NCI-H2029 (cell line): ENCODE data around the gene DLG4.

Source experiments
- DNase-seq: peaks from one replicate; lab custom pipeline; 2025; lab: John Stamatoyannopoulos, UW

Gene DLG4

DNA sequence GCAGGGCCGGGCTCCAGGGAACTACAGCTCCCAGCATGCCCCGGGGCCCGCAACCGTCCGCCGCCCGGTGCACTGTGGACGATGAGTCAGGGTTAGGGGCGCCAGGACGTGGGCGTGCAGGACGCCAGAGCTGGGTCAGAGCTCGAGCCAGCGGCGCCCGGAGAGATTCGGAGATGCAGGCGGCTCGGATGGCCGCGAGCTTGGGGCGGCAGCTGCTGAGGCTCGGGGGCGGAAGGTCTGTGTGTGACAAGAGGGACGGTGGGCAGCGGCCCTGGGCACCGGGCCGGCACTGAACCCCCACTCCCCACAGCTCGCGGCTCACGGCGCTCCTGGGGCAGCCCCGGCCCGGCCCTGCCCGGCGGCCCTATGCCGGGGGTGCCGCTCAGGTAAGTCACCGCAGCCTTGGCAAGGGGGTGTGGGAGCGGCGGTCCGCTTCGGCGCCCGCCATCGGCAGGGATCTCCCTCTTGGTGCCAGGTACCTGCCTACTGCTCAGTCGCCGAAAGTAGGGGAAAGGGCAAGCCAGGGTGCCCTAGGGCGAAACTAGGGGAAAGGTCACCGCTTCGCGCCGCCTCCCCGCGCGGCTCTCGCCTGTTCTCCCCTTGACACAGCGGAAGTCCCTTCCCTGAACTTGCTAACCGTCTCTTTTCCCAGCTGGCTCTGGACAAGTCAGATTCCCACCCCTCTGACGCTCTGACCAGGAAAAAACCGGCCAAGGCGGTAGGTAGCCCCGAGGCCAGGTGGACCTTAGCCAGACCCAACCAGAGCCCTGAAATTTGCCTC lies at the start of gene DLG4, which contains the start of gene ACADVL:
DLG4 (minus strand) TSS at position 25 of the 781 bp plus-strand sequence.
ACADVL (plus strand) TSS at position 127 of the 781 bp plus-strand sequence; CDS start at position 174, 47 bp downstream.
- DNase-seq: no peak

GRCh38 chr17:7266784-7267183 lies 47.1 kb upstream of the DLG4 start:
- DNase-seq: no peak

DNA sequence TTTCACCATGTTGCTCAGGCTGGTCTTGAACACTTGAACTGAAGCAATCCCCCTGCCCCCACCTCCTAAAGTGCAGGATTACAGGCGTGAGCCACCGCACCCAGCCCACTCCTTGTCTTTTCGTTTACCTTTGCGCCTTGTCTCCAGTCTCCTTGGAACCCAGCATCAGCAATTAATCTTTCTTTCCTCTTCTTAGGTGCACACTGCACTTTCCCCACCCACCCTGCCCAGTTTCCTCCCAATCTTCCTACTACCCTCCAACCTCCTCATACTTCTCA lies 44.1 kb upstream of the DLG4 start:
- DNase-seq: no peak

DNA sequence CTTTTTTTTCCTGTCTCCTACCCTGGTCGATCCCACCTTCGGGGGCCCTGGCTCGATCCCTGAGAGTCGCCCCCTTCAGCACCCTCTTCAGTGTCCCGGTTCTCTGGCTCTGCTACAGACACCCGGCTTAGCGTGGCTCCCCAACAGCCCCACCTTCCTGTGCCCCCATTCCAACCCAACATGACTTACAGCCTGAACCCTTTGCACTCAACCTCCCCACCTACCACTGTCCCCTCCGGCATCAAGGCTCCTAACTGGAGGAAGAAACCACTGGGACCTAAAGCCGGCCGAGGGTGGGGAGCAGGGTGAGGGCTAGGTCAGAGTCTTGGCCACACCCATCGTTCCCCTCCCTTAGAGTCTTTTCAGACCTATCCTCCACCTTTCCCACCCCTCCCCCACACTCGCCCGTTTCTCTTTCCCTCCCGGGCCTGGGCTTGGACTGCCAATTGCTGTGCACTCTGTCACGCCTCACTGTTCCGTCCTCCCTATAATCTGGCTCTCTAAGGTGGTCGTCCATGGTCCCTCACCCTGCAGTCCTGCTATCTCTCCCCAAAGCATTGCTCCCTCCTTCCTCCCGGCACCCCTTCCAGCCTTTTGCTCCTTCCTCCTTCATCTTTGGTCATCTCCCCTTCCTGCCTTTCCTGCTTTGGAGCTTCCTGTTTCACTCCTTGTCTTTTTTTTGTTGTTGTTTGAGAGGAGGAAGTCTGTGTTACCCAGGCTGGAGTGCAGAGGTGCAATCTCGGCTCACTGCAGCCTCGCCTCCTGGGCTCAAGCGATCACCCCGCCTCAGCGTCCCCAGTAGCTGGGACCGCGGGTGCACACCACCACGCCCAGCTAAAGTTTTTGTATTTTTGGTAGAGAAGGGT lies 43.5 kb upstream of the DLG4 start:
- DNase-seq: peak; percentile 43

DNA sequence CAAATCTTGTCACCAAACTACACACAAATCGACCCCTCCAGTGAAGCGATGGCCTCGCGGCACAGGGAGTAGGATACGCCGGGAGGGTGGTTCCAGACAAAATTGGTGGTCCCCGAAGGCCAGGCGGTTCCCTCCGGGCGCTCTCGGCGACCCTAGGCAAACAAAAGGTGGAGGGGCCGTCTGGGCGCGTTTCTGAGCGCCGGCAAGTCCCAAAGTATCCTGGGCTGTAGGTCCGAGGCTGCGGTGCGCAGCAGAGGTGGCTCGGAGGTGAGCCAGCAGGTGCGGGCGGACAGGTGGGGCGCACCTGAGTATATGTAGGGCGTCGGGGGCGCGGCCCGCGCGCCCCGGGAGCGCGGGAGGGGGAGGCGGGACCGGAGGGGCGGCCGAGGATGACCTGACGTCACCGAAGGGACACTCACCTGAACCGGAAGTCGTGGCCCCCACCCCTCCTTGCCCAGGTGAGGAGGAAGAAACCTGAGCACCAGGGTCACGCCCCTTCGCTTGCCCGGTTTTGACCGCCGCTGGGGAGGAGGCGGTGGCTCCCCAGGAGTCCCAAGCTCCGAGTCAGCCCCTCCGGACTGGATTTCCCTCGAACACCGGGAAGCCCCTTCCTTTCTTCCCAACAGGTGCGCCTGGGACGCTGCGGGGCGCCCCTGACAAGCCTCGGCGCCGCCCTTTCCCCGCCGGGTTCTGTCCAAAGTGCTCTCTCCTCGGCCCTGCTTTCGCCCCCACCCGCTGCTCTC lies 42.7 kb upstream of the DLG4 start, which contains the start of gene CLDN7:
CLDN7 (minus strand) TSS at position 287 of the 743 bp plus-strand sequence. CDS start 435 bp downstream, outside the sequence.
- peak; percentile 80 for DNase-seq

DNA sequence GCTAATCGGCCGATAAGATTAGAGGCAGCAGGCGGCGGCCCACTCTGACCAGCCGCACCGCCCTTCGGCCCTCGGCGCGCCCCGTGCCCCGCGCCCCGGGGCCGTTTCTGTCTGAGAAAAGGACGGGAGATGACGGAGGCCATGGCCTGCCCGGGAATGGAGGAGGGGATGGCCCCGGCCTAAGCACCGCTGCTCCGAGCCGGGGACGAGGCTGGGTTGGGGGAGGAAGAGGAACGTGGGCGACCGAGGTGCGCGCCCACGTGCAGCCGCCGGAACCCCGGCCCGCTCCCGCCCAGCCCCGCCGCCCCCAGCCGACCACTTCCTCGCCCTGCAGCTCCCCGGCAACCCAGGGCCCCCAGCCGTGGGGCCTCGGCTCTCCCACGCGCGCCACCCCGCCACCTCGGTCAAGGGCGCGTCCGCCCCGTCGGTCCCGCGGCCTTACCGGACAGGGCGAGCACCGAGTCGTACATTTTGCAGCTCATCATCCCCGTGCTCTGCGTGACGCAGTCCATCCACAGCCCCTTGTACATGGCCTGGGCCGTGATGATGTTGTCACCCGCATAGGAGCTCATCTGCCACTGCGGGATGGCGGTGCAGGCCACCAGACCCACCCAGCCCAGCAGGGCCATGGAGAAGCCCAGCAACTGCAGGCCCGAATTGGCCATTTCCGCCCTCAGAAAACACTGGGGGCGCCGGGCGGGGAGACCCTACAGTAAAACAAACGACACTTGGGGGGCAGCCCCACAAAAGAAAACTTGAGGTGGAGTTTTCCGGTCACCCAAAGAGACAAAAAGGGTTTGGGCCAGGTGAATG lies 41.9 kb upstream of the DLG4 start:
- no peak for DNase-seq

GRCh38 chr17:7260651-7261378 lies 41.2 kb upstream of the DLG4 start:
- peak; percentile 24 for DNase-seq

- no peak for DNase-seq
These were observed 40.5 kb upstream of the DLG4 start for GRCh38 chr17:7260151-7260550.

- no peak for DNase-seq
These were observed 39.9 kb upstream of the DLG4 start for GRCh38 chr17:7259555-7259889.

GRCh38 chr17:7258731-7259554 lies 39.3 kb upstream of the DLG4 start:
- DNase-seq: no peak

DNA sequence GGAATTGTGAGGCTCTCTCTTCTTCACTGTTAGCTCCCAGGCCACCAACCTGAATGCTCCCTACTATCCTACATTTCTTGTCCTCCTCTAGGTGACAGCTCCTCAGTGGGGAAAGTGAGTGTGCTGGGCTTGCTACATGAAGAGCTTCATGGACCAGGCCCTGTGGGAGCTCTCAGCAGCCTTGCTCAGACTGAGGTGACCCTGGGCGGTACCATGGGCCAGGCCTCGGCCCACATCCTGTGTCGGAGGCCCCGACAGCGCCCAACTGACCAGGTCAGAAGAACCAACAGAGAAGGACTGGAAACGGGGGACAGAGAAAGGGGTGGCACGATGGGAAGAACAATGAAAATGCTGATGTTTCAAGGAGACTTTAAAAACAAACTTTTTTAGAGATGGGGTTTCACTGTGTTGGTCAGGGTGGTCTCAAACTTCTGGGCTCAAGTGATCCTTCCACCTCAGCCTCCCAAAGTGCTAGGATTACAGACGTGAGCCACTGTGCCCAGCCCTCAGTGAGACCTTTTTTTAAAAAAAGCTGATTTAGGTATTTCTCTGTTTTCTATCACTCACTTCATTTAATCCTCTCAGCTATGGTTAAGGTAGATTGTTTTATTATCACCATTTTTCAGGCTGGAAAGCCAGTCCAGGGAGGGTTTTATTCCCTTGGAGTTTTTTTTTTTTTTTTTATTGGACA lies 37.3 kb upstream of the DLG4 start:
- DNase-seq: no peak

- DNase-seq: no peak
These were observed 34.9 kb upstream of the DLG4 start for GRCh38 chr17:7254511-7254910.

DNA sequence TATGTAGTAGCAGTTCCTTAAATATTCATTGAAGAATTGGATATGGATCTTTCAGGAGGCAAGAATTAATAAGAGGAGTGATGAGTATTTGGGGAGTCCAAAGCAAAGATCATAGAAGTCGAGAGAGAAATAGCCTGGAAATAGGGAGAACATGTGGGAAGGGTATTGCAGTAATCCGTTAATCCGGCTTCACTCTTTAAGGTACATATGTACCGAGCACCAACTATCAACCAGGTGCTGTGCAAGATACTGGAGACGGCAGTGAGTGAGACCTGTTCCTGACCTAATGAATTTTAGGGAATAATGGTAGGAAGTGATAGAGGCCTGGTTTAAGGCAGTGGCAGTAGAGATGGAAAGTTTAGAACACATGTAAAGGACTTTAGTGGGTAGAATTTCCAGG lies 33.4 kb upstream of the DLG4 start:
- DNase-seq: no peak

GRCh38 chr17:7252176-7253043 lies 32.8 kb upstream of the DLG4 start, which contains the start of gene ELP5:
ELP5 (plus strand) TSS chr17:7252215; CDS start chr17:7252551, 336 bp downstream.
- DNase-seq: peak; percentile 57

DNA sequence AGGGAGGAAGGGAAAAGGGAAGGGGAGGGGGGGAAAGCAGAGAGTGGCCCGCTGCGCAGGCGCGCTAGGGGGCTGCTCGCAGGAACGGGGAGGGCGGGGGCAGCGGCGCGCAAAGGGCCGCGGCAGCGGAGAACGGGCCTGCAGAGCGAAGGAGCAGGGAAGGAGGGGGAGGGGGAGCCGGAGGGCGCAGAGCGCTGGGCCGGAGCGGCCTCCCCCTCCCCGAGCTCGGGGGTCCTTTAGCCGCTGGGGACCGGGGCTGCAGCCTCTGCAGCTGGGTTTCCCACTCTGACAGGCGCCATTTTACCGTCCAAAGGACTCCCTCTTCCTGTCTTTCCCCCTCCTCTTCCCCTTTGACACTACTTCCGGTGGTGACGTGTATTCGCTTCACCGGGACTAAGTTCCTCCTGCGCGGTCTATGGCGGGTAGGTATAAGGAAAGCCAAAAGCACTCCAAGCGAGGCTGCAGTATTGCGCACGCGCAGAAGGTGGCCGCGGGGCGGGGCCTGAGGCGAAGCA lies 32.1 kb upstream of the DLG4 start, which contains the start of gene CTDNEP1:
CTDNEP1 (minus strand) TSS at position 74 of the 515 bp plus-strand sequence. CDS start 438 bp downstream, outside the sequence.
- peak; percentile 93 for DNase-seq

DNA sequence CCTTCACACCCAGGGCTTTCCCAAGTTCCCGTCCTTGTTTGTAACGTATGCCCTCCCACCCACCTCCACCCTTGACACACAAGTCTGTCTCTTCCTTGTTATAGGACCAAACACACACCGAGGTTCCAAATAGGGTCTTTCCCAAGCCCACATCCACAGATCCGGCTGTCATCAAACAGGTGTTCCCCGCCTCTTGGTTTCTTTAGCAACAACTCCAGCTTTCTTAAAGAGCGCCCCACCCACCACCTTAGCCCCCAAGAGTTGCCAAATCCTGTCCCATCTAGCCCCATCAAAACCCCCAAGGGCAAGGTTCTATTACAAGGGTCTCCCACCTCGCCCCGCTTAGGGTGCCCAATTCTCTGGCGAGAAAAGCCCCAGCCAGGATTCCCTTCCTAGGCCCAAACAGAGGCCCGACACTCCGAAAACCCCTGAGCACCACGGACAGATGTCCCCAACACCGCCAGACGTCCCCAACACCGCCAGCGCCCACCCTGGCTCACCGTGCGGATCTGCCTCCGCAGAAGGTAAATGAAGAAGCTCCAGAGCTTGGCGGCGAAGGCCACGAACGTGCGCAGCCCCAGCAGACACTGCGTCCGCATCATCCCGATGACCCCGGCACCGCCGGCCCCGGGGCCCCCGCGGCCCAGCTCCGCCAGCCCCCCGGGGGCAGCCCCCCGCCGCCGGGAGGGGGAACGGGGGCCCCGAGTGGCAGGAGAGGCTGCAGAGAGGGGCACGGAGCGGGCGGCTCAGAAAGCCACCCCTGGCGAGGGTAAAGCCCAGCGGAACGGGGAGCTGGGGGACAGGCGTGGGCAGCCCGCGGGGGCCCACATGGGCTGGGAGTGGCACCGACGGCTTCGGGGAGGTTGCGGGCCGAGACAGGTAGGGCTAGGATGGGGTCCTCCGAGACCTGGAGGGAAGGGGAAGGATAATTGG lies 31.3 kb upstream of the DLG4 start:
- DNase-seq: no peak

- no peak for DNase-seq
These were observed 30.2 kb upstream of the DLG4 start for GRCh38 chr17:7249830-7250229.
